ENCODE results near the gene INPP4B. TPM values are rescaled to one million over a fixed set of nuclear protein-coding genes. Genes with fewer than 3 reads are reported as not detected.
A peak's percentile ranks its signal among the peaks of the same experiment; 100 is the strongest.

The INPP4B gene
- total and polyA plus RNA-seq, 2 experiments from 2014 or later, result 20.3 to 27.5 TPM

DNA sequence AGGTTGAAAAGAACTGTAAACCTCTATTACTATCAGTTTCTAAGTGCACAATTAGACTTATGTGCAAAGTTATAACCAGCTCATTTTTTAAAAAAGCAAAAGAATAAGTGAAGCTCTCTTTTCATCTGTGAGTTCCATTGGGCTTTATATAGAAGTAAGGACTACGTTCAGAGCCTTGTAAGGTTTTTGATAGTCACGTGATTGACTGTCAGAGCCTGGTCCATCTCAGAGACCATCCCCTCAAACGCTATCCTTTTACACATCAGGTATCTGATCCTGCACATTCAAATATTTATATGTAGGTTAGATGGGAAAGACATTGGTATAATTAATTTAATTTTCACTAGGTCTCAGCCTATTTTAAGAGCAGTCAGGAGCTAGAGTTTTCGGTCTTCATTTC lies 279.3 kb downstream of the INPP4B start:
- Histone ChIP-seq H3K36me3 (ENCODE audit: low read depth) (no peaks in the 10 kb centered on the region), H3K79me2 (ENCODE audit: insufficient read depth) (no peaks in the 10 kb centered on the region), H4K20me1 (ENCODE audit: insufficient read depth) (no peaks in the 10 kb centered on the region), H3K9me2 (ENCODE audit: insufficient read depth) (no peaks in the 10 kb centered on the region), H3K9me3 (ENCODE audit: low read depth) (no peaks in the 10 kb centered on the region), H3K4me1 (ENCODE audit: insufficient read depth) (peaks cover 21% of the 10 kb centered on the region), H3F3A (ENCODE audit: insufficient read depth) (peaks cover 13% of the 10 kb centered on the region), H3K9ac (no peak overlapping the region), H3K27ac (no peak overlapping the region), H3K27me3 (replicated peaks; ENCODE audit: insufficient read depth) (no peaks in the 10 kb centered on the region), H3K4me2 (ENCODE audit: unreplicated experiment) (no peak overlapping the region), H3K4me3 (no peak overlapping the region), H2AFZ (no peak overlapping the region)
- DNase-seq, result no peak
- WGBS, 2 experiments (ENCODE audit: low coverage in 1 of 2, low lambda C conversion rate in 2 of 2, missing lambda C conversion rate in 2 of 2), result 82% methylated on average over 4 of the region's 4 CpGs
- no peak for TF ChIP-seq EZH2 (IDR thresholded peaks at IDR 0.05; ENCODE audit: insufficient read depth, poor library complexity, severe bottlenecking)
- no peak for TF ChIP-seq EZH2phosphoT487 (IDR thresholded peaks at IDR 0.05; ENCODE audit: insufficient read depth, low read depth)
- in situ Hi-C loops (cut with MboI), result no loop called here

DNA sequence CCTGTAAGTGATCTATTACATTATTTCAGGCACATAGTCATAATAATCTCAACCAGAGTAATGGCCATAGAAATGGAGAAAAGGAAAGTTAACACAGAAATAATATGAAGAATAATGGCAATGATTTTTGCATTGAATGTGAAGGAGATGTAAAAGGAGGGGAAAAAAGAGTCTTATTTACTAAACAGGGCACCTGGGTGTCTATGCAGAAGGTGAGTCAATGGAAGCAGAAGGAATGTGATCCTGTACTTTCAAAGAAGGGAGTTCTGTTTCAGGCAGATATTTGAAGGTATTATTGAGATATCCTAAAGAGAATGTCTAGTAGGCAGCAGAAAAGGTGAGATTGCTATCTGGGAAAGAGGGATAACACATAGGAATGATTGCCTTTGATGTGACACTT lies 279.9 kb downstream of the INPP4B start:
- H3K9ac ChIP-seq, result no peak overlapping the region
- in situ Hi-C loops (cut with MboI), result no loop called here

GRCh38 chr4:142565771-142566170 lies 280.3 kb downstream of the INPP4B start:
- no peak overlapping the region for H2AFZ ChIP-seq
- H3K27me3 ChIP-seq (replicated peaks; ENCODE audit: insufficient read depth), result no peaks in the 10 kb centered on the region
- H3K9me3 ChIP-seq (ENCODE audit: low read depth), result no peaks in the 10 kb centered on the region
- no peaks in the 10 kb centered on the region for H3K36me3 ChIP-seq (ENCODE audit: low read depth)
- no peak for DNase-seq
- H3K4me3 ChIP-seq, result no peak overlapping the region
- peaks cover 21% of the 10 kb centered on the region for H3K4me1 ChIP-seq (ENCODE audit: insufficient read depth)
- no peaks in the 10 kb centered on the region for H4K20me1 ChIP-seq (ENCODE audit: insufficient read depth)
- H3K9me2 ChIP-seq (ENCODE audit: insufficient read depth), result no peaks in the 10 kb centered on the region
- WGBS, 2 experiments (ENCODE audit: low coverage in 1 of 2, low lambda C conversion rate in 2 of 2, missing lambda C conversion rate in 2 of 2), result 75 to 80% methylated on average over 7 of the region's 7 CpGs
- TF ChIP-seq EZH2 (IDR thresholded peaks at IDR 0.05; ENCODE audit: insufficient read depth, poor library complexity, severe bottlenecking), result no peak
- TF ChIP-seq EZH2phosphoT487 (IDR thresholded peaks at IDR 0.05; ENCODE audit: insufficient read depth, low read depth), result no peak
- peaks cover 13% of the 10 kb centered on the region for H3F3A ChIP-seq (ENCODE audit: insufficient read depth)
- H3K27ac ChIP-seq, result no peak overlapping the region
- H3K9ac ChIP-seq, result no peak overlapping the region
- in situ Hi-C loops (cut with MboI), result no loop called here
- H3K79me2 ChIP-seq (ENCODE audit: insufficient read depth), result no peaks in the 10 kb centered on the region
- H3K4me2 ChIP-seq (ENCODE audit: unreplicated experiment), result no peak overlapping the region

More for the DNA sequence above, 279.9 kb downstream of the INPP4B start:
- no peaks in the 10 kb centered on the region for H3K9me2 ChIP-seq (ENCODE audit: insufficient read depth)
- H3K36me3 ChIP-seq (ENCODE audit: low read depth), result no peaks in the 10 kb centered on the region
- H3F3A ChIP-seq (ENCODE audit: insufficient read depth), result peaks cover 13% of the 10 kb centered on the region
- no peak for DNase-seq
- H3K9me3 ChIP-seq (ENCODE audit: low read depth), result no peaks in the 10 kb centered on the region
- H3K79me2 ChIP-seq (ENCODE audit: insufficient read depth), result no peaks in the 10 kb centered on the region
- no peak overlapping the region for H3K27ac ChIP-seq
- no peak overlapping the region for H3K4me3 ChIP-seq
- H3K4me1 ChIP-seq (ENCODE audit: insufficient read depth), result peaks cover 21% of the 10 kb centered on the region
- H2AFZ ChIP-seq, result no peak overlapping the region
- H3K27me3 ChIP-seq (replicated peaks; ENCODE audit: insufficient read depth), result no peaks in the 10 kb centered on the region
- no peak for TF ChIP-seq EZH2 (IDR thresholded peaks at IDR 0.05; ENCODE audit: insufficient read depth, poor library complexity, severe bottlenecking)
- no peak for TF ChIP-seq EZH2phosphoT487 (IDR thresholded peaks at IDR 0.05; ENCODE audit: insufficient read depth, low read depth)
- H4K20me1 ChIP-seq (ENCODE audit: insufficient read depth), result no peaks in the 10 kb centered on the region
- no peak overlapping the region for H3K4me2 ChIP-seq (ENCODE audit: unreplicated experiment)

GRCh38 chr4:142563682-142564291 lies 282.3 kb downstream of the INPP4B start:
- Histone ChIP-seq H3K4me2 (ENCODE audit: unreplicated experiment) (no peak overlapping the region), H3K9ac (no peak overlapping the region), H3K4me1 (ENCODE audit: insufficient read depth) (peaks cover 22% of the 10 kb centered on the region), H3K9me2 (ENCODE audit: insufficient read depth) (no peaks in the 10 kb centered on the region), H3K27me3 (replicated peaks; ENCODE audit: insufficient read depth) (no peaks in the 10 kb centered on the region), H3K79me2 (ENCODE audit: insufficient read depth) (no peaks in the 10 kb centered on the region), H3K4me3 (no peak overlapping the region), H3K9me3 (ENCODE audit: low read depth) (no peaks in the 10 kb centered on the region), H3K36me3 (ENCODE audit: low read depth) (no peaks in the 10 kb centered on the region), H2AFZ (no peak overlapping the region), H3K27ac (no peak overlapping the region), H4K20me1 (ENCODE audit: insufficient read depth) (no peaks in the 10 kb centered on the region), H3F3A (ENCODE audit: insufficient read depth) (peaks cover 13% of the 10 kb centered on the region)
- in situ Hi-C loops (cut with MboI), result no loop called here
- 70 to 71% methylated on average over 6 of the region's 6 CpGs for WGBS, 2 experiments (ENCODE audit: low coverage in 1 of 2, low lambda C conversion rate in 2 of 2, missing lambda C conversion rate in 2 of 2)
- TF ChIP-seq EZH2 (IDR thresholded peaks at IDR 0.05; ENCODE audit: insufficient read depth, poor library complexity, severe bottlenecking) (no peak), EZH2phosphoT487 (IDR thresholded peaks at IDR 0.05; ENCODE audit: insufficient read depth, low read depth) (no peak)
- DNase-seq, result peak; percentile 24

DNA sequence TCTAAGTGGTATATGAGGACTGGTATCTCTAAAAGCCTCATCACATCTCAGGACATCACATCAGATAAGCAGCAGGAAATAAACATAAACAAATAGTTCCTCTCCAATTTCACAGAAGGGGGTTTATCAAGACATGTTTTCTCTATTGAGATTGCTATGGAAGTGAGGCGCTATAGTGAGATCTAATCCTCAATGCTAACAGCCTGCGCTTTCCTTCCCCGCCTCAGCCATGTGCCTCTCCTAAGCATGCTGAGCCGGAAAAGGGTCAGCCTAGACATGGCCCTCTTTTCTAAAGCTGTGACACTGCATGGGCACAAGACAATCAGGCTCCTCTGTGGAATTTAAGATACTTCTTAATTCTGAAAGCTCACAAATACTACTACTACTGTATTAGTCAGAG lies 286.1 kb downstream of the INPP4B start:
- TF ChIP-seq EZH2 (IDR thresholded peaks at IDR 0.05; ENCODE audit: insufficient read depth, poor library complexity, severe bottlenecking), result no peak
- TF ChIP-seq EZH2phosphoT487 (IDR thresholded peaks at IDR 0.05; ENCODE audit: insufficient read depth, low read depth), result no peak
- H3K9ac ChIP-seq, result no peak overlapping the region
- no peak overlapping the region for H3K4me3 ChIP-seq
- H3K27ac ChIP-seq, result no peak overlapping the region
- peaks cover 13% of the 10 kb centered on the region for H3K4me1 ChIP-seq (ENCODE audit: insufficient read depth)
- H3K27me3 ChIP-seq (replicated peaks; ENCODE audit: insufficient read depth), result no peaks in the 10 kb centered on the region
- no peaks in the 10 kb centered on the region for H3F3A ChIP-seq (ENCODE audit: insufficient read depth)
- in situ Hi-C loops (cut with MboI), result no loop called here
- WGBS, 2 experiments (ENCODE audit: low coverage in 1 of 2, low lambda C conversion rate in 2 of 2, missing lambda C conversion rate in 2 of 2), result 99% methylated on average over 4 of the region's 4 CpGs
- no peaks in the 10 kb centered on the region for H4K20me1 ChIP-seq (ENCODE audit: insufficient read depth)
- DNase-seq, result no peak
- no peak overlapping the region for H3K4me2 ChIP-seq (ENCODE audit: unreplicated experiment)
- no peaks in the 10 kb centered on the region for H3K9me3 ChIP-seq (ENCODE audit: low read depth)
- no peaks in the 10 kb centered on the region for H3K9me2 ChIP-seq (ENCODE audit: insufficient read depth)
- no peaks in the 10 kb centered on the region for H3K79me2 ChIP-seq (ENCODE audit: insufficient read depth)
- H3K36me3 ChIP-seq (ENCODE audit: low read depth), result no peaks in the 10 kb centered on the region
- no peak overlapping the region for H2AFZ ChIP-seq

All from GM23248 (cell line).